Bladder microvascular endothelial cell (primary cell): ENCODE results near the gene ACTN2. TPM values are rescaled to one million over a fixed set of nuclear protein-coding genes. Genes with fewer than 3 reads are reported as not detected.

Experiments
- total RNA-seq: library from RNA; depleted of rRNA; stranded (reverse); fragments of >200 nt; gene quantifications from 2 replicates; pipeline ENCODE4 v1.2.3, GENCODE V29; 2014

Gene ACTN2
- 0.06 TPM in 1 of 2 replicates, not detected in the other for total RNA-seq

GRCh38 chr1:236685917-236686814 lies at the start of gene ACTN2:
Gene ACTN2, plus strand, starts transcription at chr1:236686499. Its CDS starts 175 bp downstream, at chr1:236686674.

DNA sequence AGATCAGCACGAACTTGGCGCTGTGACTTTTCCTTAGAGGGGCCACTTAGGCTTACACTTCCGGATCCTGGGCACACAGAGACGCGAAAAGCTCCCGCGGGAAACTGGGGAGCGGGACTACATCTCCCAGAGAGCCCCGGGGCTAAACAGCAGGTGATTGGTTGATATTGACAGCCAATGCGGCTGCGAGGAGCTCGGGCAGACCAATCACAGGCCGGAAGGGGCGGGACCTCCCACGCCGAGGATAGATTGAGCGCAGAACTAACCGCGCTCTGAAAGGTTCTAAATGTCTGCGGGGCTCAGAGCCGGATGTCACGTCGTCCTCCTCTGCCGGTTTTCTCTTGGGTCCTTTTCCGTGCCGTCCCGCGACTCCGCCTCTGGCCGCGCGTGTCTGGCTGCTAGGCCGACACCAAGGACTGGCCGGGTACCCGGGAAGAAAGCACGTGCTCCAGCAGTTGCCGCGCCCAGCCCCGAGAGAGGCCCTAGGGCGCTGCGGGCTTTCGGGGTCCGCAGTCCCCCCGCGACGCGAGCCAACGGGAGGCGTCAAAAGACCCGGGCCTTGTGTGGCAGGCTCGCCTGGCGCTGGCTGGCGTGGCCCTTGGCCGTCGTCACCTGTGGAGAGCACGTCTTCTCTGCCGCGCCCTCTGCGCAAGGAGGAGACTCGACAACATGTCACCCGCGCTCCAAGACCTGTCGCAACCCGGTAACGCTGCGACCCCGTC lies 108.9 kb downstream of the ACTN2 start, which contains the start of gene MTR:
TSS of gene MTR (plus strand) at position 258 of the 722 bp plus-strand sequence. CDS start at position 670, 412 bp downstream.

Other genes starting within 250 kb of the ACTN2 start
- gene LGALS8, start 162.5 kb upstream of the ACTN2 start, total RNA-seq = 53.9 and 139 TPM in 2 replicates
- 15.4 and 40.3 TPM in 2 replicates for gene HEATR1, start 82.0 kb upstream of the ACTN2 start, total RNA-seq
- 19.6 and 40.5 TPM in 2 replicates for gene MTR, start 108.8 kb downstream of the ACTN2 start, total RNA-seq